IMR-90 (cell line): Measurements from ENCODE around the gene IGFBP5. TPM values are rescaled to one million over a fixed set of nuclear protein-coding genes. Genes with fewer than 3 reads are reported as not detected.

Source experiments
- ATAC-seq: fragments of 200-7000 bp; cut with Tn5 transposase; 2 replicates; pipeline ENCODE4 v1.9.1; 2020; ENCODE audit warnings: low read depth, mild to moderate bottlenecking, moderate library complexity
- BruUV-seq: library from RNA; stranded (reverse); fragments of 400-500 nt; replicated peaks from 2 replicates; lab custom pipeline; 2021; lab: Mats Ljungman, UMichigan
- CTCF ChIA-PET: fragments of 300-600 bp; formaldehyde crosslinking; extraction: SDS; loops from one replicate; lab custom pipeline; 2021; ENCODE audit warnings: antibody characterized with exemption; lab: Yijun Ruan, JAX
- POLR2A ChIA-PET: fragments of 300-600 bp; sonication (Branson Sonifier 250); formaldehyde crosslinking; loops from one replicate; lab custom pipeline; 2022; ENCODE audit warnings: antibody characterized with exemption; ENCODE audit not compliant: unreplicated experiment; lab: Charles Lee
- DNase-seq: peaks from one replicate; pipeline ENCODE4 v3.0.0; 2013
- H2AFZ ChIP-seq: replicated peaks from 2 replicates; pipeline ENCODE3; 2013; ENCODE audit warnings: low read length, mild to moderate bottlenecking; ENCODE audit not compliant: poor library complexity
- H2AK5ac ChIP-seq: 2 replicates; pipeline ENCODE4 v1.6.1; 2013; ENCODE audit warnings: low read depth, low read length, inconsistent platforms
- H2AK9ac ChIP-seq: replicated peaks from 2 replicates; pipeline ENCODE3; 2013; ENCODE audit warnings: mild to moderate bottlenecking, low read depth, low read length, moderate library complexity; ENCODE audit not compliant: poor library complexity
- H2BK120ac ChIP-seq: 2 replicates; pipeline ENCODE4 v1.6.1; 2013; ENCODE audit warnings: low read depth, low read length, inconsistent platforms
- H2BK15ac ChIP-seq: 3 replicates; pipeline ENCODE4 v1.6.1; 2013; ENCODE audit warnings: low read depth, low read length, inconsistent platforms
- H2BK20ac ChIP-seq: 2 replicates; pipeline ENCODE4 v1.6.1; 2013; ENCODE audit warnings: low read depth, mild to moderate bottlenecking, inconsistent platforms, low read length, moderate library complexity
- H2BK5ac ChIP-seq: 2 replicates; pipeline ENCODE4 v1.6.1; 2013; ENCODE audit warnings: mild to moderate bottlenecking, low read depth, low read length, inconsistent platforms; ENCODE audit not compliant: poor library complexity, severe bottlenecking
- H3K14ac ChIP-seq: replicated peaks from 2 replicates; pipeline ENCODE4 v1.6.1; 2013; ENCODE audit warnings: low read depth, low read length, inconsistent platforms
- H3K18ac ChIP-seq: 2 replicates; pipeline ENCODE4 v1.6.1; 2013; ENCODE audit warnings: low read depth, low read length, control low read depth
- H3K23ac ChIP-seq: 2 replicates; pipeline ENCODE4 v1.6.1; 2013; ENCODE audit warnings: low read depth, low read length, inconsistent platforms
- H3K27ac ChIP-seq: 2 replicates; pipeline ENCODE4 v1.5.1; 2013; ENCODE audit warnings: mild to moderate bottlenecking, control low read depth, low read length; ENCODE audit not compliant: insufficient read depth
- H3K27me3 ChIP-seq: 2 replicates; pipeline ENCODE4 v1.6.1; 2013; ENCODE audit warnings: low read length; ENCODE audit not compliant: control insufficient read depth, insufficient read depth
- H3K36me3 ChIP-seq: 2 replicates; pipeline ENCODE4 v1.6.1; 2013; ENCODE audit warnings: low read length, mixed read lengths; ENCODE audit not compliant: control insufficient read depth, insufficient read depth
- H3K4ac ChIP-seq: 2 replicates; pipeline ENCODE4 v1.6.1; 2013; ENCODE audit warnings: low read depth, low read length, inconsistent platforms
- H3K4me1 ChIP-seq: 2 replicates; pipeline ENCODE4 v1.6.1; 2013; ENCODE audit warnings: low read length, mixed read lengths; ENCODE audit not compliant: control insufficient read depth, insufficient read depth
- H3K4me2 ChIP-seq: 2 replicates; pipeline ENCODE4 v1.6.1; 2013; ENCODE audit warnings: low read depth, mild to moderate bottlenecking, control low read depth, low read length, moderate library complexity
- H3K4me3 ChIP-seq: 2 replicates; pipeline ENCODE4 v1.5.1; 2013; ENCODE audit warnings: low read depth, mild to moderate bottlenecking, control low read depth, low read length, moderate library complexity; ENCODE audit not compliant: insufficient read depth
- H3K56ac ChIP-seq: 2 replicates; pipeline ENCODE4 v1.6.1; 2013; ENCODE audit warnings: low read length, inconsistent platforms; ENCODE audit not compliant: insufficient read depth; ENCODE audit errors: extremely low read depth
- H3K79me1 ChIP-seq, 2 experiments: 2 replicates each; pipeline ENCODE4 v1.6.1; 2013; ENCODE audit warnings: low read length in 2 of 2, inconsistent platforms in 1 of 2, low read depth in 1 of 2
- H3K9ac ChIP-seq: 2 replicates; pipeline ENCODE4 v1.6.1; 2013; ENCODE audit warnings: low read depth, low read length, control low read depth
- H3K9me1 ChIP-seq: 2 replicates; pipeline ENCODE4 v1.6.1; 2013; ENCODE audit warnings: low read length, inconsistent platforms; ENCODE audit not compliant: insufficient read depth
- H3K9me3 ChIP-seq: 2 replicates; pipeline ENCODE4 v1.6.1; 2013; ENCODE audit warnings: low read length; ENCODE audit not compliant: control insufficient read depth, insufficient read depth
- H4K20me1 ChIP-seq: 2 replicates; pipeline ENCODE4 v1.6.1; 2013; ENCODE audit warnings: low read length, inconsistent platforms; ENCODE audit not compliant: insufficient read depth
- H4K5ac ChIP-seq: 2 replicates; pipeline ENCODE4 v1.6.1; 2013; ENCODE audit warnings: mild to moderate bottlenecking, low read depth, low read length, control low read depth
- H4K8ac ChIP-seq, 2 experiments: 2 replicates each; pipeline ENCODE4 v1.6.1; 2013; ENCODE audit warnings: low read depth in 2 of 2, low read length in 2 of 2, control low read depth in 1 of 2, inconsistent platforms in 1 of 2
- H4K91ac ChIP-seq: 2 replicates; pipeline ENCODE4 v1.6.1; 2013; ENCODE audit warnings: low read depth, low read length, inconsistent platforms; ENCODE audit not compliant: insufficient read depth
- BHLHE40 ChIP-seq: fragments of 150-350 bp; IDR thresholded peaks from 2 replicates; pipeline ENCODE4 v1.6.1; 2016; ENCODE audit warnings: mild to moderate bottlenecking, low read depth, low read length
- CEBPB ChIP-seq: IDR thresholded peaks from 2 replicates; pipeline ENCODE4 v1.6.1; 2012; ENCODE audit warnings: low read depth, low read length, improper control_type of control experiment
- CHD1 ChIP-seq: IDR thresholded peaks from 2 replicates; pipeline ENCODE4 v1.6.1; 2012; ENCODE audit warnings: low read depth, low read length, improper control_type of control experiment
- CTCF ChIP-seq: conservative IDR thresholded peaks from 2 replicates; pipeline ENCODE4 v1.5.1; 2012; ENCODE audit warnings: mild to moderate bottlenecking, low read depth, low read length, improper control_type of control experiment
- ELK1 ChIP-seq: fragments of 150-350 bp; IDR thresholded peaks from 2 replicates; pipeline ENCODE4 v1.6.1; 2016; ENCODE audit warnings: low read depth, mild to moderate bottlenecking, low read length, moderate library complexity, borderline replicate concordance
- FOS ChIP-seq: fragments of 150-350 bp; IDR thresholded peaks from 2 replicates; pipeline ENCODE4 v1.6.1; 2016; ENCODE audit warnings: low read depth, low read length
- MAFK ChIP-seq: IDR thresholded peaks from 2 replicates; pipeline ENCODE4 v1.6.1; 2012; ENCODE audit warnings: low read depth, low read length, improper control_type of control experiment
- MAZ ChIP-seq: IDR thresholded peaks from 2 replicates; pipeline ENCODE4 v1.6.1; 2012; ENCODE audit warnings: low read depth, mild to moderate bottlenecking, low read length, improper control_type of control experiment, moderate library complexity, borderline replicate concordance
- MXI1 ChIP-seq: IDR thresholded peaks from 2 replicates; pipeline ENCODE4 v1.6.1; 2012; ENCODE audit warnings: low read depth, mild to moderate bottlenecking, low read length, moderate library complexity, borderline replicate concordance
- NFE2L2 ChIP-seq: fragments of 150-350 bp; IDR thresholded peaks from 2 replicates; pipeline ENCODE4 v1.6.1; 2016; ENCODE audit warnings: low read depth, mild to moderate bottlenecking, low read length
- POLR2A ChIP-seq: IDR thresholded peaks from 2 replicates; pipeline ENCODE4 v1.6.1; 2012; ENCODE audit warnings: mild to moderate bottlenecking, low read depth, low read length
- RAD21 ChIP-seq: IDR thresholded peaks from 2 replicates; pipeline ENCODE4 v1.6.1; 2012; ENCODE audit warnings: low read length, improper control_type of control experiment
- RCOR1 ChIP-seq: IDR thresholded peaks from 2 replicates; pipeline ENCODE4 v1.6.1; 2012; ENCODE audit warnings: mild to moderate bottlenecking, low read length, improper control_type of control experiment; ENCODE audit not compliant: insufficient replicate concordance
- RFX5 ChIP-seq: IDR thresholded peaks from 2 replicates; pipeline ENCODE4 v1.8.0; 2012; ENCODE audit warnings: low read depth, mild to moderate bottlenecking, low read length, moderate library complexity
- SMC3 ChIP-seq: fragments of 150-350 bp; IDR thresholded peaks from 2 replicates; pipeline ENCODE4 v1.6.1; 2016; ENCODE audit warnings: low read depth, mild to moderate bottlenecking, antibody characterized with exemption, low read length, moderate library complexity
- USF2 ChIP-seq: fragments of 150-350 bp; IDR thresholded peaks from 2 replicates; pipeline ENCODE4 v1.6.1; 2017; ENCODE audit warnings: mild to moderate bottlenecking, antibody characterized with exemption, low read length, low read depth
- WGBS, 2 experiments: methylation state at CpG; one replicate each; pipeline versions ENCODE4 v1.1.5 to v1.1.7; 2013; ENCODE audit warnings: missing lambda C conversion rate in 2 of 2; ENCODE audit not compliant: insufficient read length in 1 of 2; ENCODE audit errors: extremely low coverage in 2 of 2; 5-methylcytosine and 5-hydroxymethylcytosine counted together
- dilution Hi-C: fragments of 300-500 bp; cut with HindIII; formaldehyde crosslinking; loops from one replicate; pipeline ENCODE4 v1.14.3; 2018; ENCODE audit warnings: low sequenced_read_pairs; ENCODE audit not compliant: unreplicated experiment
- in situ Hi-C: fragments of 300-500 bp; cut with MboI; formaldehyde crosslinking; loops from 3 replicates; pipeline ENCODE4 v1.14.3; 2019; ENCODE audit warnings: low sequenced_read_pairs, inconsistent platforms, mixed read lengths
- intact Hi-C: fragments of 100-400 bp; cut with micrococcal nuclease; formaldehyde crosslinking; loops from 2 replicates; pipeline ENCODE4 v1.10.0; 2022
- polyA plus RNA-seq, 3 experiments: library from polyadenylated mRNA; depleted of rRNA; stranded (reverse); fragments of >200 nt; gene quantifications; 2 replicates each; pipeline ENCODE4 v1.2.3, GENCODE V29; 2012; ENCODE audit warnings: low replicate concordance in 1 of 3
- total RNA-seq: library from RNA; depleted of rRNA; stranded (reverse); fragments of >200 nt; gene quantifications from 2 replicates; pipeline ENCODE4 v1.2.3, GENCODE V29; 2012

IGFBP5 gene
- total and polyA plus RNA-seq, 2 of the 4 experiments (the other 2 are of a cell fraction), result 392 to 1,339 TPM

- Histone ChIP-seq H3K56ac (no peak overlapping the region), H2BK15ac (no peak overlapping the region), H2AFZ (no peak overlapping the region), H2BK5ac (no peak overlapping the region), H3K36me3 (no peaks in the 10 kb centered on the region), H4K5ac (no peak overlapping the region), H3K18ac (no peak overlapping the region), H3K9me1 (peaks cover 4% of the 10 kb centered on the region; the same call in 1 of the 2 replicates), H2AK5ac (no peak overlapping the region), H3K4me1 (peaks cover 7% of the 10 kb centered on the region; the same call in 1 of the 2 replicates), H3K79me1 (no peaks in the 10 kb centered on the region), H3K4me3 (no peak overlapping the region), H3K9me3 (no peaks in the 10 kb centered on the region), H3K4ac (no peak overlapping the region), H4K8ac (no peak overlapping the region), H3K27ac (no peak overlapping the region), H3K4me2 (no peak overlapping the region), H3K27me3 (peaks cover 13% of the 10 kb centered on the region), H4K91ac (no peak overlapping the region), H2BK20ac (no peak overlapping the region), H4K20me1 (no peaks in the 10 kb centered on the region), H3K14ac (no peak overlapping the region), H3K23ac (no peak overlapping the region), H3K9ac (no peak overlapping the region), H2BK120ac (no peak overlapping the region), H2AK9ac (no peak overlapping the region)
- in situ Hi-C loops (no loop called here), intact Hi-C loops (no loop called here), dilution Hi-C loops (no loop called here)
- no CpG with 5 or more reads among the region's 4 CpGs for whole genome bisulfite sequencing, 2 experiments
- no peak for ATAC-seq
- no TSS peak for BruUV-seq
- DNase-seq, result no peak
- TF ChIP-seq CTCF (no peak), MXI1 (no peak), POLR2A (no peak), NFE2L2 (no peak), RCOR1 (no peak), CEBPB (no peak), MAFK (no peak), FOS (no peak), ELK1 (no peak), USF2 (no peak), RAD21 (no peak), RFX5 (no peak), SMC3 (no peak), MAZ (no peak), BHLHE40 (no peak), CHD1 (no peak)
- POLR2A ChIA-PET, result no interaction called here
- CTCF ChIA-PET, result no interaction called here
Observed at GRCh38 chr2:216622526-216622925, 72.8 kb downstream of the IGFBP5 start.
